GM19025 (cell line): ENCODE measurements around the gene ADAMTS13.

Experiments
- ATAC-seq: cut with Tn5 transposase; IDR thresholded peaks from one replicate; pipeline ENCODE4 v1.9.1; 2021; ENCODE audit warnings: mild to moderate bottlenecking, low read depth, moderate library complexity; ENCODE audit not compliant: unreplicated experiment

ADAMTS13 gene

DNA sequence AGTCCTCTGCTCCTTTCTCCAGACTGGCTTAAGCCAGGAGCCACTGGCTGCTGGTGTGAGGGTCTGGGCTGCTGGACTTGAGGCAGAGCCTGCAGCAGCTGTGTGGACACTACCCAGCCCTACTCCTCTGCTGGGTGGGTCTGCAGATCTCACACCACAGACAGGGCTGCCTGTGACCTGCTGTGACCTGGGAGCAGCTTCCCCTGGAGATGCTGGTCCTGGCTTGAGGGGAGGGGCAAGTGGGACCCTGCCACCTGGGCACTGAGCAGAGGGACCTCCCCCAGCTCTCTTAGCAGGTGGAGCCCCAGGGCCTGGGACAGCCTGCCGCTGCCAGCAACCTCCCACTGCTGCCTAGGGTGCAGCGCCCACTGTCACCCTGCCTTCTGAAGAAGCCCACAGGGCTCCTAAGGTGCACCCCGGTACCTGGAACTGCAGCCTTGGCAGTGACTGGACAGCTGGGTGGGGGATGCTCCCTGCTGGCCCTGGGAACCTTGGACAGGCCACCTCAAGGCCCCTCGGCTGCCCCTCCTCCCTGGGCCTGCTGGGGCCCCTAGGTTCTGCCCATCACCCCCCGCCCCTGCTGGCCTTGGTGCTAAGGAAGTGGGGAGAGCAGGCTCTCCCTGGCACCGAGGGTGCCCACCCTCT, 46.7 kb downstream of the ADAMTS13 start:
- ATAC-seq: no peak

DNA sequence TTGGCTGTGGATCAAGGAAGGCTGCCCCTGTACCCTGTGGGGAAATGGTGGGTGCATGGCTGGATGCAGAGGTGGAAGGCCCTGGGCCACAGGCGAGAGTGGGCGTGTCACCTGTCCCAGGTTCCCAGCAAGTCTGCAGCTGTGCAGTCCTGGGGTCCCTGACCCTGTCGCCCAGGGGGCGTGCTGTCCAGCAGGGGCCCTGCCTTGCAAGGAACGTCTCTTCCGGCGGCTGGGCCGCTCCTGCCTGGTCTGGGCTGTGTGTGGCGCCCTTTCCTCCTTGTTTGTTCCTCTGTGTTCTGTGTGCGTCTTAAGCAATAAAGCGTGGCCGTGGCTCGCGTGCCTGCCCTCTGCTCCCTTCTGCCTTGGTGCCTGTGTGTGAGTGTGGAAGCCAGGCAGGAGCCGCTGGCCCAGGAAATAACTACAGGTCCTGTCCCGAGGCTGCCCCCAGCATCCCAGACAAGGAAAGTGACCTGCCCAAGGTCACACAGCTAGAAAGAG, 48.3 kb downstream of the ADAMTS13 start:
- ATAC-seq: no peak

DNA sequence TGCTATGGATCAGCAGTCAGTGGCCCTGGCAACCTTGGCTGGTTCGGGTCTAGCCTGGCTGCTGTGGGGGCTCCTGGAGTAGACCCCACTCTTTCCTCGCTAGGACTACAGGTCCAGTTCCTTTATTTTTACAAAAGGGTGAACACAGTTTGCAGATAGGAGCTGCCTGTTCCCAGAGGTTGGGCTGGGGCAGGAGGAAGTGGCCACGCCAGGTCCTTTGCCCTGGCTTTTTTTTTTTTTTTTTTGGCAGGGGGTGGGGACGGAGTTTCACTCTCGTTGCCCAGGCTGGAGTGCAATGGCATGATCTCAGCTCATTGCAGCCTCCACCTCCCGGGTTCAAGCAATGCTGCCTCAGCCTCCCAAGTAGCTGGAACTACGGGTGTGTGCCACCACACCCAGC, 48.8 kb downstream of the ADAMTS13 start:
- ATAC-seq: no peak

DNA sequence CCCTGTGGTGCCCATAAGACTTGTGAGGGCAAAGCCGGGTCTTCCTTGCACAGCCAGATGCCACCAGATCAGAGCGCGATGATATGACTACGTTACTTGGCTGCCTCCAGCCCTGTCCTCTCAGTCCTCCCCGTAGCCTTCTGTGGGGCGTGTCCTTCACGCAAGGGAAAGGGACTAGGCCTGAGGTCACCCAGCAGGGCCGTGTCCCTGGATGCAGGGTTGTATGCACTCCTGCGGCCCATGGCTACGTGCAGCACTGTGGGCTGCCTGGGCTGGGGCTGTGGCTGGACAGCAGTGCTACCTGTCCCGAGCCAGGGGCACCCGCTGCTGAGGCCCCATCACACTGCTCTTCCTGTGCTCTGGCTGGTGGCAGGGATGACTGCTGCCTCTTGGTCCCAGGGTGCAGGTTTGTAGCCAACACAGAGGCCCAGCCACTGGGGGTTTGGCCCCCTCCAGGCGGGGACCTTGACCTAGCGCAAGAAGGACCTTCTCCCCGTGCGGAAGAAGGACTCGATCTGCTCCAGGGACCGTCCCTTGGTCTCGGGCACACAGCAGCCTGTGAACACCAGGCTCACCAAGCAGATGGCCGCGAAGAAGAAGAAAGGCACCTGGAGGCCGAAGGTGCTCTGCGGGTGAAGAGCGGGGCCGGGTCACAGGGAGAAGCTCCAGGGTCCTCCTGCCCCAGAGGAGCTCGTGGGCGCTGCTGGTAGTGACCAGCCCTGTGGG, 49.5 kb downstream of the ADAMTS13 start:
- ATAC-seq: no peak

DNA sequence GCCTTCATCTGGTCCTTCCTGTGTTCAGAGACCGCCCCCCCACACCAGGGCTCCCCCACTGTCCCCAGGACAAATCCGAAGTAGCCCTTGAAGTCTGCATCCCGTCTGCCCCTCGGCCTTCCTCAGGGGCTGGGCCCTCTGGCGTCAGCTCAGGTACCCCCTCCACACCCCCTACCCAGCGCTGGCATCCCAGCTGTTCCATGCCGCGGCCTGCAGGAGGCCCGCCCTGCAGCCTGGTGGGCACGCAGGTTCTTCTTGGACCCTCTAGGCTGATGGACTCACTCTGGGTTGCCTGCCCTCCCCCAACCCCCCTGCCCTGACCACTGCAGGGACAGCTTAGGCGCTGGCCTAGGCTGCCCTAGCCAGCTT, 50.1 kb downstream of the ADAMTS13 start:
- no peak for ATAC-seq

DNA sequence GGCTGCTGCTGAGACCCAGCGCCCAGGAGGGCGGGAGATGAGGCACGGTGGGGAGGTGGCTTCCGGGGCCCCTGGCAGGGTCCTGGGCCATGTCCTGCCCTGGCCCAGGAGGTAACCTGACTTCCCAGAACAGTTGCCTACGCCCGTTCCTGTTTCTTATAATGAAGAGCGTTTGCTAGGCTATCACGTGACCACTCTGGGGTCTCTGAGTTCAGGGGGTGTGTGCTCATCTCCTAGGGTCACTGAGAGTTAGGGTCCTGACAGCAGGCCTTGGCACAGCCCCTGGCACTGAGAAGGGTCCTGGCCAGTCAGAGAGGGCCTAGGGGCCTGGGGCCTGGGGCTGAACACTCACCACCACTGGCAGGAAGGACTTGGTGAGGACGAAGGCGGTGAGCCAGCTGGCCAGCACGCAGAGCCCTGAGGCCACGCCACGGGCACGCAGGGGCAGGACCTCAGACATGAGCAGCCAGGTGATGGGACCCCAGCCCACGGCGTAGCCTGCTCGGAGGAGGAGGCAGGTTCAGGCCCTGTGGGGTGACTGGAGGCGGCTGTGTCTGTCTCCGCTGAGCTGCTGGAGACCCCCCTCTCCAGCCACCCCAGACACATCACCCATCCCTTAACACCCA, 50.7 kb downstream of the ADAMTS13 start:
- ATAC-seq: no peak

DNA sequence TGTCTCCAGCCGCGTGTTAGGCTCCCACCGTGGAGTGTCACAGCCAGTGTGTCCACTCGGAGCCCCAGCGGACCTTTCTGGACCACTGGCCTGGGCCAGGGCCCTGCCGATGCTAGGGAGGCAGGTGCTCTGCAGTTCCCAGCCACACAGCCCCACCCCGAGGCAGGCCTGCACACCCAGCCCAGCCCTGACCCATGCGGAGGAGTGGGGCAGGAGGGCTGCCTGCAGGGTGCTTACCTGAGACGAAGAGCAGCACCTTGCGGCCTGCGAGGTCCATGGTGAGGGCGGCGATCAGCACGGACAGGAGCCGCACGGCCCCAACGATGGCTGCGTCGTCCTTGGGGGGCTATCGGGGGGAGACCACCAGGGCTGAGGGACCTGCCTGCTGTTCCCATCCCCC, 51.6 kb downstream of the ADAMTS13 start:
- ATAC-seq: no peak

DNA sequence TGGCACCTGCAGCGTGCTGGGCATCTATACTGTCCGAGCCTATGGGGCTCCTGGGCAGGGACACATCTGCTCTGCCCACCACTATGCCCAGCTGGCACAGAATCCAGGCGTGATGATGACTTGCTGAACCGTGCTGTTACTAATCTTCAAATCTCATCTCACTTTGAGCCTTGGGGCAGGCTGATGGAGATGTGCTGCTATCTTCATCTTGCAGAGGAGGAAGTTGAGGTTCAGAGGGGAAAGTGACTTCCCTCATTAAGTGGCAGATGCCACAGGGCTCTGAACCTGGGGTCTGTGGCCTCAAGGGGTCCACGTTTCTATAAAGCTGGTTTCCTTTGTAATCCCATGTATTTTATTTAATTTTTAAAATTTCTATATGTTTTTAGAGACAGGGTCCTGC, 52.0 kb downstream of the ADAMTS13 start:
- ATAC-seq: no peak

DNA sequence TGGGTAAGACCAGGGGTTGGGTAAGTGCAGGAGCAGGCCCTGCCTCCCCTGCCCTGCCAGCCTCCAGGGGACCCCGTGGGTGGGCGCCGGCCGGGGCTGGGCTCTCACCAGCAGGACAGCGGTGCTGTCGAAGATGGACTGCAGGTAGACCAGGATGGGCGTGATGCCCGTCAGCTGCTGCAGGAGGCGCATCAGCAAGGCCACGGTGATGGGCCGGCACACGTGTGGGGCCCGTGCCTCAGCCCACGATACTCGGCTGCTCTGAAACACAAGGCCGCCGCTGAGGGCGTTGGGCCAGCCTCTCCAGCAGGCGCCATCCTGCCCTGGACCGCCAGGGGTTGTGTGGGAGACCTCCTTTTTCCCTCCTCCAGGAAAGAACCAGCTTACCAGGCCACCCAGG, 52.7 kb downstream of the ADAMTS13 start:
- no peak for ATAC-seq

DNA sequence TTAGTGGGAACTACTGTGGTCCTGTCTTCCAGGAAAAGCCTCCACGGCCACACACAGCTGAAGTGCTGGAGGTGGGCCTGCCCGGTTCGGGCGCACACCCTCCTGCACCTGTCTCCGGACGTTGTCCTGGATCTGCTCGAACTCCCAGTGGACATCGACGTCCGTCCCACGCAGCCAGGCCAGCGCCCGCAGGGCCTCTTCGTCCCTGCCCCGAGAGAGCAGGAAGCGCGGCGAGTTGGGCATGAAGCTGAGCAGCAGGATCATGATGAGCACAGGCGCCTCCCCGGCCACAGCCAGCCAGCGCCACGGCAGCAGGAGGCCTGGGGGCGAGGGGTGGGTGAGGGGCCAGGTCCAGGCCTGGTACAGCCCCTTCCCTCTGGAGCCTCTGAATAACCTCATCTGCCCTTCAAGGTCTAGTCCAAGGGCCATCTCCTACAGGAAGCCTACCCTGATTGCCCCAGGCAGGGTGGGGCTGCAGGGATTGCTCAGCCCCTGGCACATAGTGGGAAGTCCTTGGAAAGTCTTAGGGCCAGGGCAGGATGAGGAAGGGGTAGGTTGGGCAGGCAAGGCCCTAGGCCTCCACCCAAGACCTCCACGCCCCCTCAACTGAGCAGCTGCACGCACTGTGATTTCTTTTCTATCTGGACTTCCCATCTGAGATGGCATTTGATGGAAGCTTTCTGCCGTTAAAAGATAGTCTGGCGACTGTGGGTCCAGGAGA, 53.3 kb downstream of the ADAMTS13 start:
- ATAC-seq: no peak

DNA sequence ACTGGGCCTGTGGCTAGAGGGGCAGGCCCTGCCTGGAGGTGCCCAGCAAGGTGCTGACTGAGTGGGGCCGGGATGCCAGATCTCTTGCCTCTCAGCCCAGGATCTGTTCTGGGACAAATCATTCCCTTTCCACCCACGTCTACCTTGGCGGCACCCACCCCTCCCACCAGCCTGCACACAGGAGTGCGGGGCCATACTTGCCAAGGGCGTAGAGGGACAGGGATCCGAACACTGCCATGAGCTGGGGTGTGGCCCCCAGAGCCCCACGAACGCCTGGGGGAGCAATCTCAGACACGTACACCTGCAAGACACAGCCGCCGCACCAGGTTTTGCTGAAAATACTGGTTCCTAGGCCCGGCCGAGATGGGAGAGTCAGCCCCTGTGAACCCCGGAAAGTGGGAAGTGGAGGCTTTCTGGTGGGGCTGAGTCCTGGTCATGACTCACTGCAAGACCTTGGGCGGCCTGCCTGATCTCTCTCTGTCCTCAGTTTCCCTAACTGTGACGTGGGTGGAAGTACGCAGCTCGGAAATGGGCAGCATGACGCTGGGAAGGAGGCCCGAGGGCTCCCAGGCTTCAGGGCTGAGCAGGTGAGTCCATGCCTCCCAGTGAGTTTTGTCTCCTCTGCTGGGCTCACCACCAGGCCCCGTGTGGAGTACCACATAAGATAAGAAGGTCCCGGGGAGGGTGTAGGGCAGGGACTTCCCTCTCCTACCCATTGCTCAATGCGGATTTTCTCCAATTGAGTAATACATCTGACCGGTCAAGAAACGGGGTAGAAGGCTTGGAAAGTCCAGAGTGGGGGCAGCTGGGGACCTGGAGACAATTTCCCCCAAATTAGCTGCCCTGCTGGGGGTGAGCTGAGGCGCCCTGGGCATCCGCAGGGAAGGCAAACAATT, 54.1 kb downstream of the ADAMTS13 start:
- no peak for ATAC-seq

DNA sequence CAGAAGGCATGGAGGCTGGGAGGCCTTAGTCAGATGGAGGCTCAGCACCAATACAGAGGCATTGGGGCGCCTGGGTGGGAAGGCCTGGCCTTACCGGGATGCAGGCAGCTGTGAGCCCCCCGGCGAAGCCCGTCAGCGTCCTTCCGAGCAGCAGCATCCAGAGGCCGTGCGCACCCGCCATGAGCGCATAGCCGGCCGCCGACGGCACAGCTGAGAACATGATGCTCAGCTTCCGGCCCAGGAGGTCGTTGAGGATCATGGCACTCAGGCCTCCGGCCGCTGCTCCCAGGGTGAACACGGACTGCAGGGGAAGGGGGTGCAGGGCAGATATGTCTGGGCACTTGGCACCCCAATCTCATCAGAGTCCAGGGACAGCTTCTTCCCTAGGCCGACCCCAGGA, 54.8 kb downstream of the ADAMTS13 start:
- no peak for ATAC-seq

DNA sequence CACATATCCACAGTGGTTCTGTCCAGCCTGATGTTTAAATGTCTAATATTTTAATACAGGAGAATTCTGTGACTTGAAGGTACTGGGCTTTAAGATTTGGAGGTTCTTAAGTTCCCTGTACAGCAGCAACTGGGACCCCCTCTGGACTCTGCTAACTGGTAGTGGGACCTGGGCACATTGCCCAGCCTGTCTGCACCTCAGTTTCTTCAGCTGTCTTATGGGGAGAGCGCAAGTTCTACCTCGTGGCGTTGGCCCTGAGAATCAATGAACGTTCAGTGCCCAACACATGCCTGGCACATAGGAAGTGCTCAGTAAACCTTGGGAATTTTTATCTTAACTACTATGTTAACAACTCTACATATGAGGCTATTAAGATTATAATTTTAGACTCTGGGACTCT, 55.3 kb downstream of the ADAMTS13 start:
- no peak for ATAC-seq

DNA sequence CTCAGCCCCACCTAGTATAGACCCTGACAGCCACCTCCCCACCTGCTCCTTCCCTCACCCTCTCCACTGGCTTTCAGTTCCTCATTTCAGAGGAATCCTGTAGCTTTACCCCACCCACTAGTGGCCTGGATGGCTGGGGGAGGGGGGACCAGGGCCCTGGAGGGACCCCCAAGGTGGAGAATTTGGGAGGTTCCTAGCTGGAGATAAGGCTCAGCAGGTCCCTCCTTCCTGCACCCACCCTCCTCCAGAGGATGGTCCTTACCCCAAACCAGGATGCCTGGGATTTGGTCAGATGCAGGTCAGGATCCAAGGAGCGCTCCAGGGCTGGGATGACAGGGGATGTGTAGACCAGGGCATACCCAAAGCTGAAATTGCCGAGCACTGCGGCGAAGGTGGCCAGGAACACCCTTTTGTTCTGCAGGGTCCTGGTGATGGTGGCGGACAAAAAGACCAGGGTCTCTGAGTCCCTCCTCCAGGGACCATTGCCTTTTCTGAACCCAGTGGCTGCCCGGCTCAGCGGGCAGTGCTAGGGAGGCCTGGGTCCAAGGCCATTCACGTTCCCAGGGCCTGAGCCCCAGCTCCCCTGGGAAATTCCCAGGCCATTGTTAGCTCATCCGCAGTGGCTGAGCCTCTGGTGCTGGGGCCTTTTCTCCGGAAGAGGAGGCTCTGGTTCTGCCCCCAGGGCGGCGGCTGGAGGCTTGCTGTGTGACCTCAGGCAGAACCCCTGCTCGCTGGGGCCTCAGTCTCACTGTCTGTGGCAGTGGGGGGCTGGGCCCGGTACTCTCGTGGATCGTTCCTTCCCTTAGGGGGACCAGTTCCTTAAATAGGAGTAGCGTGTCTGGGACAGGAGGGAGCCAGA, 56.1 kb downstream of the ADAMTS13 start:
- ATAC-seq: peak; percentile 26

DNA sequence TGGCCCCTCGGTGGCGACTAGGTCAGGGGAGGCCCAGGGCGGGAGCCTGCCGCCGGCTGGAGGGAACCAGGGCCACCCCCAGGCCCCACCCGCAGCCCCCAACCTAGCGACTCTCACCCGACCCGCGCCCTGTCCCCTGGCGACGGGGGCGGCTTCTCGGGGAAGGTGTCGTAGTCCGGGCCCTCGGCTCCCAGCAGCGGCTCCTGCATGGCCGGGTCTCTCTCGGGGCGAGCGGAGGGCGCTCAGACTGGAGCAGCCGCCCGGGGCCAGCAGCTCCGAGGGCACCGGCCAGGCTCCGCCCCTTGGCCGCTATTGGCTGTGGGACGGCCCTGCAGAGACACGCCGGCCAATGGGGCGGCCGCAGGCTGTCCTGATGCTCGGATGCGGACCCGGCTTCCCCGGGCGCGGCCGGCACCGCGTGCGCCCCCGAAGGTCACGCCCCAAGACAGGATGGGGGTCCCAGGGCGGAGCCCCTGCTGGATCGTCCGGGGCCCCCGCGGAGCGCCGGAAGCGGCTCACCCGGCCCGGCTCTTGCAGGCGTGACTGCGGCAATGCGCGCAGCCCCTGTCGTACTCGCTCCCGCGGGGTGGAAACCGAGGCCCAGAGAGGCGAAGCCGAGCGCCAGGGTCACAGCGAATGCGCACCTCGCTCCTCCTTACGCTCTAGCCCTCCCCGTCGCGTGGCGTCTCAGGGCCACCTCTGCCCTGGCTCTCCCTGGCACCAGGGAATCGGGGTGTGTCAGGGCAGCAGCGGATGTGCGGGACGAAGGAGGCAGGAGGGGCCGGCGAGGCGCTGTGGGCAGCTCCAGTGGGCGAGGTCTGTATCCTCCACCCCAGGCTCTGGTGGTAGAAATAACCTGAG, 56.9 kb downstream of the ADAMTS13 start, which contains the start of gene SLC2A6:
TSS of gene SLC2A6 (minus strand) at position 249 of the 861 bp plus-strand sequence. CDS start at position 209, 40 bp downstream.
- peak; percentile 92 for ATAC-seq

DNA sequence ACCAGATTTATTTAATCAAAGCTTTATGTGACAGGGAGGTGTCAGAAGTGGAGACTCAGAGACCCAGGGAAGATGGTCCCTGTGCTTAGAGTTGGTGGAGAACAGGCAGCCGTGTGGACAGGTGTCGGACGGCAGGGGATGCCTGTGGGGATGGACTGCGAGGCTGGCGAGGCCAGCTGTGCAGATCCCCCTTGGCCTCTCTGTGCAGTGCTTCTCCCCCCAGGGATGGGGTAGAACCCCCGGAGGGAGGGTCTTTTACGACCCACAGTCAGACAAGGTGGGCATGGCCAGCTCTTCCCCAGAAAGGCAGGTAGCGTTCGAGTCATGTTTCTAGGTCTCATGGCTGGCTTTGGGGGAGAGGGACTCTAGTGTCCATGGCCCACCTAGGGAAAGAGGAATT, 61.4 kb downstream of the ADAMTS13 start:
- ATAC-seq: no peak

DNA sequence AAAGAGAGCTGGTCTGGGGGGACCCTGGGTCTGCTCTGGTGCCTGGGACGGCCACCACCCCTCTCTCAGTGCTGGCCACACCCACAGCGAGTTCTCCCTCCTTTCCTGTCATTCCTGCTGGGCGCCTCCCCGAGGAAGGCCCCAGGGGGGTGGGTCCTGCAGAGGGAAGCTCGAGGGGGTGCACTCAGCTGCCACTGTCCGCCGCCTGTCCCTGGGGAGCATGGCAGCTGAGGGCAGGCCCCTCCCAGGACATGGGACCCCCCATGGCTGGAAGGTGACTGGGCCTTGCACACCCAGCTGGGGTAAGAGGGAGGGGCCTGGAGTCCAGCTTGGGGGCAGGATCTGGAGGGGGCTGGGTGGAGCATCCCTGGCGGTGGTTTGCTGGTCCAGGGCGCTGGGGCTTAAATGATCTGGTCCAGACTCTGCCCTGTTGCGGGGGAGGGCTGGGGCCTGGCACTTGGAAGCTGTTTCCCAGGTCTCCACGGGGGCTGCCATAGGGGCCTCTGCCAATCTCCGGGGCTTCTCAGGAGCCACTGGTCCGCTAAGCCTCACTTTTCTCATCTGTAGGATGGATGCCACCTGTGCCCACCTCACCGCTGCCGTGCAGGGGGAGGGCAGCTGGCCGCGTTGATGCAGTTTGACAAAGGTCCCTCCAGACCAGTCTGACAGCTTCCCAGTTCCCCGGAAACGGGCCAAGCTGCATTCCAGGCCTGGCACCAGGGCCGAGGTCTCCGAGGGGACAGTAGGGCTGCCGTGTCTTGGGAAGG, 62.7 kb downstream of the ADAMTS13 start:
- no peak for ATAC-seq
